ENCODE results near the gene S1PR1.

S1PR1 gene

GRCh38 chr1:101282314-101283038 lies 45.7 kb downstream of the S1PR1 start:
- H3K4me3 ChIP-seq (ENCODE audit: low read depth, low read length): no peak overlapping the region
- TF ChIP-seq, protein P1, sequence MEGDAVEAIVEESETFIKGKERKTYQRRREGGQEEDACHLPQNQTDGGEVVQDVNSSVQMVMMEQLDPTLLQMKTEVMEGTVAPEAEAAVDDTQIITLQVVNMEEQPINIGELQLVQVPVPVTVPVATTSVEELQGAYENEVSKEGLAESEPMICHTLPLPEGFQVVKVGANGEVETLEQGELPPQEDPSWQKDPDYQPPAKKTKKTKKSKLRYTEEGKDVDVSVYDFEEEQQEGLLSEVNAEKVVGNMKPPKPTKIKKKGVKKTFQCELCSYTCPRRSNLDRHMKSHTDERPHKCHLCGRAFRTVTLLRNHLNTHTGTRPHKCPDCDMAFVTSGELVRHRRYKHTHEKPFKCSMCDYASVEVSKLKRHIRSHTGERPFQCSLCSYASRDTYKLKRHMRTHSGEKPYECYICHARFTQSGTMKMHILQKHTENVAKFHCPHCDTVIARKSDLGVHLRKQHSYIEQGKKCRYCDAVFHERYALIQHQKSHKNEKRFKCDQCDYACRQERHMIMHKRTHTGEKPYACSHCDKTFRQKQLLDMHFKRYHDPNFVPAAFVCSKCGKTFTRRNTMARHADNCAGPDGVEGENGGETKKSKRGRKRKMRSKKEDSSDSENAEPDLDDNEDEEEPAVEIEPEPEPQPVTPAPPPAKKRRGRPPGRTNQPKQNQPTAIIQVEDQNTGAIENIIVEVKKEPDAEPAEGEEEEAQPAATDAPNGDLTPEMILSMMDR (IDR thresholded peaks at IDR 0.05; ENCODE audit: borderline replicate concordance, insufficient read depth, low read depth, low read length): no peak

DNA sequence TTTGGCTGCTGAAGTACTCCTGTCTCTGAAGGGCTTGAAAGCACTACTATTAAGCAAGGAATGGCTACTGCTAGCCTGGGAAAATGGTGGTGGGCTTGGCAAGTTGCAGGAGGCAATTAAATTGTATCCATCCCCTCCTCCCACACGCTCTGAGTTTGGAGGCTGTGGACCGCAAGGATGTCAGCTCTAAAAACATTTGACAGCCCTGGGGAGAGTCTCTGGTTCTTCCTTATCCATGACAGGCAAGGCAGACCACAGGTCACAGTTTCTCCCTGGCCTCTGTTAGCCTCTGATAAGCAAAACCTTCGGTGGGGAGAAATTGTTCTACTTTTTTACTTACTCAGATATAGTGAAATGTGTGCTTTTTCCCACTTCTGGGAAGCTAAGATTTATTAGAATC lies 46.6 kb downstream of the S1PR1 start:
- TF ChIP-seq, protein P1 (IDR thresholded peaks at IDR 0.05; ENCODE audit: borderline replicate concordance, insufficient read depth, low read depth, low read length): no peak
- H3K4me3 ChIP-seq (ENCODE audit: low read depth, low read length): no peak overlapping the region

DNA sequence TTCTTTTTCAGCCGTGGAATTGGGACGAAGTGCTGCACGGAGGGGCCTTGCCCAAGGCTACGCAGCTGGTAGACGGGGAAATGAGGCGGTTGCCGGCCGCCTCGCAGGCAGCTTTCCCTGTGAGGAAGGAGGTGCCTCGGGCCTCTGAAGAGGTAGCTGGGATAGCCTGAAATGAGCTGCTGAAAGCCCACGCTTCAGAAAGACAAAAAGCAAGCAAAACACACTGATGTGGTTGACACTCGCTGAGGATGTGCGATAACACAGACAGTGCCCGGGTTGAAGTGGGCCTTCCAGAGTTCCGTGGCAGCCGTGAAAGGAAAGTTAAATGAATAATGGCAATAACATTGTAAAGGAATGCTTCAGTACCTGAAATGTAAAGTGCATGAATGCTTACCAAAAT lies 47.2 kb downstream of the S1PR1 start:
- no peak overlapping the region for H3K4me3 ChIP-seq (ENCODE audit: low read depth, low read length)
- TF ChIP-seq, protein P1 (IDR thresholded peaks at IDR 0.05; ENCODE audit: borderline replicate concordance, insufficient read depth, low read depth, low read length): no peak

DNA sequence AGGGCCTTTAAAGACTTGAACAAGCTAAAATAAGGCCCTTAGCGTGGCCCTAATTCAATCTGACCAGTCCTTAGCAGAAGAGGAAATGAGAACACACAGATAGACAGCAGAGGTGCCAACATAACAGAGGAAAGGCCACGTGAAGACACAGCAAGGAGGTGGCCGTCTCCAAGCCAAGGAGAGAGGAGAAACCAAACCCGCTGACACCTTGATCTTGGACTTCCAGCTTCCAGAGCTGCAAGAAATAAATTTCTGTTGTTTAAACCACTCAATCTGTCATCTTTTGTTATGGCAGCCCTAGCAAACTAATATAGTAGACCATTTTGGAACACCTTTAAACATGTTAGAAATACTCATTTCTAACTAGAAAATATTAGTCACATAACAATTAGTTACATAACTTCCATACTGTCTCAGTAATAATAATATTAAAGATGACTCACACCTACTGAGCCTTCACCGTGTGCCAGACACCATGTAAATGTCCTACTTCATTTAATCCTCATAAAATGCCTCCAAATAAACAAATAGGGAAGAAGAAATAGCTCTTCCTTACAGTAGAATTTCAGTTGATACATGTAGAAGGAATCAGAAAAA lies 47.9 kb downstream of the S1PR1 start:
- no peak overlapping the region for H3K4me3 ChIP-seq (ENCODE audit: low read depth, low read length)
- TF ChIP-seq, protein P1 (IDR thresholded peaks at IDR 0.05; ENCODE audit: borderline replicate concordance, insufficient read depth, low read depth, low read length): no peak

DNA sequence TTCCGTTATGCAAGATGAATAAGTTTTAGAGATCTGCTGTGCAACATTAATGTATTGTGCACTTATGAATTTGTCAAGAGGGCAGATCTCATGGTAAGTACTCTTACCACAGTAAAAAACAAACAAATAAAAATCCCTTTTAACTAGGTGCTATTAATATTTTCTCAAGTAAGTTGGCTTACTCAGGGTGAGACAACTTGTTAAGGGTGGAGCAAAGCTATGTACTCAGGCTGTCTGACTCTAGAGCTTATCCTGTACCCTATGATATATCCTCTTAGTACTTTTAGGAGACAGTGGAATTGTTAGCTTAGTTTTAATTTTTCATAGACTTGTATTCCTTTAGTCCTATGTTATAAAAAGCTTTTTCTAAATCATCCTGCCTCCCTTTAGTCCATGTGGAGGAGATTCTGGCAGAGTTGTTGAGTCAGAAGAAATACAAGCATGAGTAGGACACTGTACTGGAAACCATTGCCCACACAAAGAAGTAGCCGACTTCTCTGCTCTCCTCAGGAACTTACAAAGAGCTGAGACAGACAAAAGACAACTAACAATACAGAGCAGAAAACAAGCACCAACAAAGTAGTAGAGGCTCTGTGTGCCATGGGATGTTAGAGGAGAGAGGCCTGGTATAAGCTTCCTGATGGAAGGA lies 49.2 kb downstream of the S1PR1 start:
- TF ChIP-seq, protein P1 (IDR thresholded peaks at IDR 0.05; ENCODE audit: borderline replicate concordance, insufficient read depth, low read depth, low read length): no peak
- H3K4me3 ChIP-seq (ENCODE audit: low read depth, low read length): no peak overlapping the region

- TF ChIP-seq, protein P1 (IDR thresholded peaks at IDR 0.05; ENCODE audit: borderline replicate concordance, insufficient read depth, low read depth, low read length): peak; percentile 77
Measured at GRCh38 chr1:101288491-101288944, 51.7 kb downstream of the S1PR1 start.

More at GRCh38 chr1:101288491-101288944, 51.7 kb downstream of the S1PR1 start:
- H3K4me3 ChIP-seq (ENCODE audit: low read depth, low read length): no peak overlapping the region
